Astrocyte (in vitro differentiated cells and primary cell): ENCODE data around the gene EEF1AKMT3. TPM values are rescaled to one million over a fixed set of nuclear protein-coding genes. Genes with fewer than 3 reads are reported as not detected.

ENCODE experiments used
- DNase-seq: peaks from one replicate; pipeline ENCODE4 v3.0.0-alpha.2; 2010; ENCODE audit warnings: low read depth
- FAIRE-seq: peaks from 2 replicates; lab custom pipeline; 2011; peaks lifted over from hg19 to GRCh38; lab: Jason Lieb, UNC
- H2AFZ ChIP-seq: 2 replicates; pipeline ENCODE4 v1.6.0; 2012; ENCODE audit warnings: low read depth, low read length, inconsistent platforms
- H3K27ac ChIP-seq: 2 replicates; pipeline ENCODE4 v1.5.1; 2011; ENCODE audit warnings: low read depth, low read length, inconsistent platforms
- H3K27me3 ChIP-seq: 2 replicates; pipeline ENCODE4 v1.6.0; 2011; ENCODE audit warnings: low read length, inconsistent platforms; ENCODE audit not compliant: insufficient read depth
- H3K36me3 ChIP-seq: 2 replicates; pipeline ENCODE4 v1.5.1; 2011; ENCODE audit warnings: low read length, inconsistent platforms; ENCODE audit not compliant: insufficient read depth
- H3K4me1 ChIP-seq: 2 replicates; pipeline ENCODE4 v1.5.1; 2011; ENCODE audit warnings: low read length, inconsistent platforms; ENCODE audit not compliant: insufficient read depth
- H3K4me2 ChIP-seq: 2 replicates; pipeline ENCODE4 v1.6.0; 2012; ENCODE audit warnings: low read length, inconsistent platforms
- H3K4me3 ChIP-seq: 2 replicates; pipeline ENCODE4 v1.5.1; 2011; ENCODE audit warnings: low read depth, mild to moderate bottlenecking, low read length, inconsistent platforms; ENCODE audit not compliant: insufficient read depth
- H3K79me2 ChIP-seq: 2 replicates; pipeline ENCODE4 v1.6.0; 2012; ENCODE audit warnings: mild to moderate bottlenecking, low read length, inconsistent platforms; ENCODE audit not compliant: insufficient read depth
- H3K9ac ChIP-seq: 2 replicates; pipeline ENCODE4 v1.6.0; 2012; ENCODE audit warnings: mild to moderate bottlenecking, low read length, inconsistent platforms
- H3K9me3 ChIP-seq: 2 replicates; pipeline ENCODE4 v1.5.1; 2012; ENCODE audit warnings: low read depth, mild to moderate bottlenecking, low read length, inconsistent platforms; ENCODE audit not compliant: insufficient read depth
- H4K20me1 ChIP-seq: 2 replicates; pipeline ENCODE4 v1.6.0; 2012; ENCODE audit warnings: low read length, inconsistent platforms; ENCODE audit not compliant: insufficient read depth
- H3K27ac Mint-ChIP-seq: one replicate; pipeline ENCODE4 v1.8.0; 2021; ENCODE audit warnings: mild to moderate bottlenecking, mixed read lengths; ENCODE audit not compliant: unreplicated experiment
- H3K27me3 Mint-ChIP-seq: one replicate; pipeline ENCODE4 v1.8.0; 2021; ENCODE audit warnings: low read depth, mixed read lengths; ENCODE audit not compliant: unreplicated experiment
- H3K36me3 Mint-ChIP-seq: one replicate; pipeline ENCODE4 v1.8.0; 2021; ENCODE audit warnings: low read depth, mixed read lengths; ENCODE audit not compliant: unreplicated experiment
- H3K4me1 Mint-ChIP-seq: one replicate; pipeline ENCODE4 v1.8.0; 2021; ENCODE audit warnings: low read depth, mixed read lengths; ENCODE audit not compliant: unreplicated experiment
- H3K4me3 Mint-ChIP-seq: one replicate; pipeline ENCODE4 v1.8.0; 2021; ENCODE audit warnings: mild to moderate bottlenecking, moderate library complexity, mixed read lengths; ENCODE audit not compliant: unreplicated experiment
- H3K9me3 Mint-ChIP-seq: one replicate; pipeline ENCODE4 v1.8.0; 2021; ENCODE audit warnings: mild to moderate bottlenecking, mixed read lengths; ENCODE audit not compliant: unreplicated experiment
- CTCF ChIP-seq: IDR thresholded peaks from 2 replicates; pipeline ENCODE4 v1.5.1; 2011; ENCODE audit warnings: low read depth, mild to moderate bottlenecking, inconsistent platforms, low read length, moderate library complexity; ENCODE audit not compliant: insufficient read depth
- EZH2 ChIP-seq: IDR thresholded peaks from 2 replicates; pipeline ENCODE4 v1.6.1; 2012; ENCODE audit warnings: mild to moderate bottlenecking, low read length, inconsistent platforms; ENCODE audit not compliant: insufficient read depth
- total RNA-seq: library from RNA; stranded (reverse); gene quantifications from 2 replicates; pipeline ENCODE4 v1.2.1, GENCODE V29; 2021

Gene EEF1AKMT3
- total RNA-seq, 1 donor from 2014 or later: 8.1 TPM

GRCh38 chr12:57738661-57739237 is 33.7 kb upstream of the EEF1AKMT3 start, which contains the start of gene AGAP2:
AGAP2 (minus strand) TSS chr12:57738742; CDS start chr12:57738246, 496 bp downstream.
- peak within 1 kb of the TSS; percentile 14 for H3K27ac Mint-ChIP-seq
- Histone ChIP-seq H2AFZ (peak within 1 kb of the TSS; percentile 47), H3K27me3 (peaks cover 70% of the 10 kb centered on the region), H4K20me1 (peaks cover 9% of the 10 kb centered on the region), H3K9me3 (no peaks in the 10 kb centered on the region), H3K4me3 (no peak within 1 kb of the TSS), H3K27ac (no peak within 1 kb of the TSS), H3K79me2 (no peaks in the 10 kb centered on the region), H3K9ac (no peak within 1 kb of the TSS), H3K4me1 (peaks cover 11% of the 10 kb centered on the region), H3K36me3 (no peaks in the 10 kb centered on the region), H3K4me2 (peak within 1 kb of the TSS; percentile 71)
- no peaks in the 10 kb centered on the region for H3K9me3 Mint-ChIP-seq
- H3K4me1 Mint-ChIP-seq: peaks cover 17% of the 10 kb centered on the region
- FAIRE-seq: no peak
- peak; percentile 12 for DNase-seq
- H3K36me3 Mint-ChIP-seq: peaks cover 3% of the 10 kb centered on the region
- no peak for TF ChIP-seq EZH2
- no peak for TF ChIP-seq CTCF
- H3K4me3 Mint-ChIP-seq: peak within 1 kb of the TSS; percentile 46
- peaks cover 51% of the 10 kb centered on the region for H3K27me3 Mint-ChIP-seq

GRCh38 chr12:57739387-57739786 is 33.0 kb upstream of the EEF1AKMT3 start:
- Histone ChIP-seq H3K79me2 (no peaks in the 10 kb centered on the region), H3K27ac (no peak overlapping the region), H3K4me2 (no peak overlapping the region), H3K27me3 (peaks cover 64% of the 10 kb centered on the region), H3K9me3 (no peaks in the 10 kb centered on the region), H4K20me1 (peaks cover 9% of the 10 kb centered on the region), H3K9ac (no peak overlapping the region), H2AFZ (no peak overlapping the region), H3K4me3 (no peak overlapping the region), H3K36me3 (no peaks in the 10 kb centered on the region), H3K4me1 (peaks cover 11% of the 10 kb centered on the region)
- FAIRE-seq (no peak), DNase-seq (no peak)
- Mint-ChIP-seq H3K4me3 (peak overlapping the region; percentile 46), H3K4me1 (peaks cover 17% of the 10 kb centered on the region), H3K9me3 (no peaks in the 10 kb centered on the region), H3K27me3 (peaks cover 45% of the 10 kb centered on the region), H3K36me3 (peaks cover 3% of the 10 kb centered on the region), H3K27ac (peak overlapping the region; percentile 14)
- no peak for TF ChIP-seq EZH2

GRCh38 chr12:57739914-57740538 is 32.4 kb upstream of the EEF1AKMT3 start:
- Histone ChIP-seq H3K9me3 (no peaks in the 10 kb centered on the region), H4K20me1 (peaks cover 9% of the 10 kb centered on the region), H3K4me1 (peaks cover 11% of the 10 kb centered on the region), H3K36me3 (no peaks in the 10 kb centered on the region), H2AFZ (no peak overlapping the region), H3K4me2 (no peak overlapping the region), H3K79me2 (peaks cover under 1% of the 10 kb centered on the region), H3K27ac (no peak overlapping the region), H3K4me3 (no peak overlapping the region), H3K9ac (no peak overlapping the region), H3K27me3 (peaks cover 58% of the 10 kb centered on the region)
- peaks cover 39% of the 10 kb centered on the region for H3K27me3 Mint-ChIP-seq
- TF ChIP-seq CTCF (no peak), EZH2 (no peak)
- H3K9me3 Mint-ChIP-seq: no peaks in the 10 kb centered on the region
- H3K27ac Mint-ChIP-seq: no peak overlapping the region
- peaks cover 11% of the 10 kb centered on the region for H3K4me1 Mint-ChIP-seq
- DNase-seq (no peak), FAIRE-seq (no peak)
- H3K4me3 Mint-ChIP-seq: no peak overlapping the region
- H3K36me3 Mint-ChIP-seq: peaks cover under 1% of the 10 kb centered on the region
